ENCODE measurements around the gene HOMER2. TPM values are rescaled to one million over a fixed set of nuclear protein-coding genes. Genes with fewer than 3 reads are reported as not detected.
"Not testable (repeated sequence)": the region's sequence is repeated elsewhere in the genome, so short reads cannot be mapped to it uniquely, and the experiment has no call there.

Gene HOMER2
- total and polyA plus RNA-seq, 2 donors (not counting 3 experiments of a cell fraction or from before 2014, with no cell fraction given), result 0.60 to 0.68 TPM

GRCh38 chr15:82823049-82823448, 129.5 kb downstream of the HOMER2 start:
- H3K36me3 ChIP-seq (ENCODE audit: control insufficient read depth in 2 of 2, extremely low read depth in 1 of 2, insufficient read depth in 2 of 2, low read length in 2 of 2), result peaks cover 6 to 12% of the 10 kb centered on the region in 2 experiments
- no TSS peak for BruUV-seq (replicated peaks)
- H4K20me1 ChIP-seq (replicated peaks; ENCODE audit: control insufficient read depth, extremely low read depth, insufficient read depth, low read length), result no peaks in the 10 kb centered on the region
- intact Hi-C loops (cut with micrococcal nuclease), result no loop called here
- ChIA-PET POLR2A (no interaction called here), CTCF (no interaction called here)
- H3K4me1 ChIP-seq (ENCODE audit: control insufficient read depth, extremely low read depth, insufficient read depth, low read length), result no peaks in the 10 kb centered on the region
- no peaks in the 10 kb centered on the region for H3K79me2 ChIP-seq (ENCODE audit: control insufficient read depth, insufficient read depth, low read length)
- no peak overlapping the region for H3K27ac ChIP-seq (ENCODE audit: insufficient read depth, low read depth, low read length)
- no peak overlapping the region for H3K4me2 ChIP-seq (ENCODE audit: insufficient read depth, low read length)
- H3K9me3 ChIP-seq (replicated peaks; ENCODE audit: control insufficient read depth, insufficient read depth, low read length), result no peaks in the 10 kb centered on the region
- no peak for DNase-seq (ENCODE audit: low read depth, low spot score)
- no peak overlapping the region for H2AFZ ChIP-seq (ENCODE audit: low read depth, low read length)
- no peak overlapping the region for H3K9ac ChIP-seq (replicated peaks; ENCODE audit: extremely low read depth, insufficient read depth, low read length)
- no peaks in the 10 kb centered on the region for H3K27me3 ChIP-seq (ENCODE audit: control insufficient read depth in 2 of 2, insufficient read depth in 2 of 2, low read length in 2 of 2)
- no peaks in the 10 kb centered on the region for H3K9me1 ChIP-seq (replicated peaks; ENCODE audit: control insufficient read depth, extremely low read depth, insufficient read depth, low read length)
- dilution Hi-C loops (cut with MboI; ENCODE audit: extremely low pct_ligation_motif_present, low sequenced_read_pairs), result no loop called here
- H3K4me3 ChIP-seq (replicated peaks in 1 of 3; ENCODE audit: insufficient read depth in 1 of 3, low read depth in 1 of 3, low read length in 3 of 3), result no peak overlapping the region
- no peak for FAIRE-seq
- no peak for TF ChIP-seq EZH2 (IDR thresholded peaks at IDR 0.05; ENCODE audit: borderline replicate concordance, low read depth, low read length, severe bottlenecking)
- no peak for TF ChIP-seq FOS (IDR thresholded peaks at IDR 0.05; ENCODE audit: borderline replicate concordance, insufficient read depth, low read length)
- no peak for TF ChIP-seq CTCF (IDR thresholded peaks at IDR 0.05; ENCODE audit: extremely low read depth in 1 of 2, insufficient read depth in 1 of 2, low read depth in 1 of 2, low read length in 2 of 2)
- no peak for TF ChIP-seq POLR2AphosphoS5 (IDR thresholded peaks at IDR 0.05; ENCODE audit: insufficient read depth, low read depth, low read length)
- TF ChIP-seq MAX (IDR thresholded peaks at IDR 0.05; ENCODE audit: insufficient read depth, insufficient read length), result no peak
- no peak for TF ChIP-seq GATA2 (IDR thresholded peaks at IDR 0.05; ENCODE audit: insufficient read depth, insufficient read length, low read depth, low read length)
- no peak for TF ChIP-seq JUN (IDR thresholded peaks at IDR 0.05; ENCODE audit: borderline replicate concordance, insufficient read depth, insufficient read length, low read depth)
- TF ChIP-seq MYC (IDR thresholded peaks at IDR 0.05; ENCODE audit: low read depth, low read length), result no peak
- TF ChIP-seq POLR2A (IDR thresholded peaks at IDR 0.05; ENCODE audit: low read depth, low read length), result no peak

- CTCF ChIA-PET; DNase-seq (ENCODE audit: low read depth, low spot score): not testable (repeated sequence)
These were observed 130.7 kb downstream of the HOMER2 start for GRCh38 chr15:82821851-82822250.

GRCh38 chr15:82821396-82821795, 131.1 kb downstream of the HOMER2 start:
- CTCF ChIA-PET; POLR2A ChIA-PET; H4K20me1 ChIP-seq (replicated peaks; ENCODE audit: control insufficient read depth, extremely low read depth, insufficient read depth, low read length); FAIRE-seq; dilution Hi-C loops (cut with MboI; ENCODE audit: extremely low pct_ligation_motif_present, low sequenced_read_pairs); DNase-seq (ENCODE audit: low read depth, low spot score); H3K27ac ChIP-seq (ENCODE audit: insufficient read depth, low read depth, low read length); BruUV-seq (replicated peaks); H3K4me3 ChIP-seq (replicated peaks in 1 of 3; ENCODE audit: insufficient read depth in 1 of 3, low read depth in 1 of 3, low read length in 3 of 3); H3K9me3 ChIP-seq (replicated peaks; ENCODE audit: control insufficient read depth, insufficient read depth, low read length); intact Hi-C loops (cut with micrococcal nuclease); H3K9ac ChIP-seq (replicated peaks; ENCODE audit: extremely low read depth, insufficient read depth, low read length); H3K79me2 ChIP-seq (ENCODE audit: control insufficient read depth, insufficient read depth, low read length); H2AFZ ChIP-seq (ENCODE audit: low read depth, low read length); H3K4me1 ChIP-seq (ENCODE audit: control insufficient read depth, extremely low read depth, insufficient read depth, low read length); H3K9me1 ChIP-seq (replicated peaks; ENCODE audit: control insufficient read depth, extremely low read depth, insufficient read depth, low read length); H3K27me3 ChIP-seq (ENCODE audit: control insufficient read depth in 2 of 2, insufficient read depth in 2 of 2, low read length in 2 of 2); H3K4me2 ChIP-seq (ENCODE audit: insufficient read depth, low read length): not testable (repeated sequence)
- H3K36me3 ChIP-seq (ENCODE audit: control insufficient read depth in 2 of 2, extremely low read depth in 1 of 2, insufficient read depth in 2 of 2, low read length in 2 of 2), result peaks cover 7 to 13% of the 10 kb centered on the region in 2 experiments

More at GRCh38 chr15:82821851-82822250, 130.7 kb downstream of the HOMER2 start:
- H3K9ac ChIP-seq (replicated peaks; ENCODE audit: extremely low read depth, insufficient read depth, low read length); H3K9me3 ChIP-seq (replicated peaks; ENCODE audit: control insufficient read depth, insufficient read depth, low read length); H3K9me1 ChIP-seq (replicated peaks; ENCODE audit: control insufficient read depth, extremely low read depth, insufficient read depth, low read length); H4K20me1 ChIP-seq (replicated peaks; ENCODE audit: control insufficient read depth, extremely low read depth, insufficient read depth, low read length); POLR2A ChIA-PET; BruUV-seq (replicated peaks); H3K4me1 ChIP-seq (ENCODE audit: control insufficient read depth, extremely low read depth, insufficient read depth, low read length); H3K27ac ChIP-seq (ENCODE audit: insufficient read depth, low read depth, low read length); H2AFZ ChIP-seq (ENCODE audit: low read depth, low read length); intact Hi-C loops (cut with micrococcal nuclease); dilution Hi-C loops (cut with MboI; ENCODE audit: extremely low pct_ligation_motif_present, low sequenced_read_pairs); H3K4me3 ChIP-seq (replicated peaks in 1 of 3; ENCODE audit: insufficient read depth in 1 of 3, low read depth in 1 of 3, low read length in 3 of 3); H3K4me2 ChIP-seq (ENCODE audit: insufficient read depth, low read length); FAIRE-seq; H3K79me2 ChIP-seq (ENCODE audit: control insufficient read depth, insufficient read depth, low read length); H3K27me3 ChIP-seq (ENCODE audit: control insufficient read depth in 2 of 2, insufficient read depth in 2 of 2, low read length in 2 of 2): not testable (repeated sequence)
- peaks cover 7 to 12% of the 10 kb centered on the region in 2 experiments for H3K36me3 ChIP-seq (ENCODE audit: control insufficient read depth in 2 of 2, extremely low read depth in 1 of 2, insufficient read depth in 2 of 2, low read length in 2 of 2)

Measured in endothelial cell of umbilical vein (primary cell).